Kidney epithelial cell (primary cell): ENCODE measurements around the gene KCTD15. TPM values are rescaled to one million over a fixed set of nuclear protein-coding genes. Genes with fewer than 3 reads are reported as not detected.

Experiments
- DNase-seq: peaks from one replicate; pipeline ENCODE4 v3.0.0-alpha.2; 2010; ENCODE audit warnings: low read depth
- H3K27me3 ChIP-seq: 2 replicates; pipeline ENCODE4 v1.6.0; 2011; ENCODE audit warnings: low read length; ENCODE audit not compliant: control insufficient read depth, insufficient read depth
- H3K36me3 ChIP-seq: 2 replicates; pipeline ENCODE4 v1.5.1; 2011; ENCODE audit warnings: low read length; ENCODE audit not compliant: control insufficient read depth, insufficient read depth
- H3K4me3 ChIP-seq: 2 replicates; pipeline ENCODE4 v1.5.1; 2011; ENCODE audit warnings: low read depth, mild to moderate bottlenecking, control low read depth, low read length
- total RNA-seq: library from RNA; depleted of rRNA; stranded (reverse); fragments of >200 nt; gene quantifications from 2 replicates; pipeline ENCODE4 v1.2.3, GENCODE V29; 2015
- TF ChIP-seq, protein P1 (sequence below): IDR thresholded peaks from 2 replicates; pipeline ENCODE4 v1.5.1; 2011; ENCODE audit warnings: mild to moderate bottlenecking, moderate library complexity, low read length, control low read depth, inconsistent platforms; ENCODE audit not compliant: insufficient read depth, poor library complexity, severe bottlenecking

The KCTD15 gene
- total RNA-seq, 1 donor from 2014 or later = 73.5 TPM

- DNase-seq = no peak
- TF ChIP-seq, protein P1, sequence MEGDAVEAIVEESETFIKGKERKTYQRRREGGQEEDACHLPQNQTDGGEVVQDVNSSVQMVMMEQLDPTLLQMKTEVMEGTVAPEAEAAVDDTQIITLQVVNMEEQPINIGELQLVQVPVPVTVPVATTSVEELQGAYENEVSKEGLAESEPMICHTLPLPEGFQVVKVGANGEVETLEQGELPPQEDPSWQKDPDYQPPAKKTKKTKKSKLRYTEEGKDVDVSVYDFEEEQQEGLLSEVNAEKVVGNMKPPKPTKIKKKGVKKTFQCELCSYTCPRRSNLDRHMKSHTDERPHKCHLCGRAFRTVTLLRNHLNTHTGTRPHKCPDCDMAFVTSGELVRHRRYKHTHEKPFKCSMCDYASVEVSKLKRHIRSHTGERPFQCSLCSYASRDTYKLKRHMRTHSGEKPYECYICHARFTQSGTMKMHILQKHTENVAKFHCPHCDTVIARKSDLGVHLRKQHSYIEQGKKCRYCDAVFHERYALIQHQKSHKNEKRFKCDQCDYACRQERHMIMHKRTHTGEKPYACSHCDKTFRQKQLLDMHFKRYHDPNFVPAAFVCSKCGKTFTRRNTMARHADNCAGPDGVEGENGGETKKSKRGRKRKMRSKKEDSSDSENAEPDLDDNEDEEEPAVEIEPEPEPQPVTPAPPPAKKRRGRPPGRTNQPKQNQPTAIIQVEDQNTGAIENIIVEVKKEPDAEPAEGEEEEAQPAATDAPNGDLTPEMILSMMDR = no peak
- H3K27me3 ChIP-seq = no peaks in the 10 kb centered on the region
- H3K4me3 ChIP-seq = no peak overlapping the region
- no peaks in the 10 kb centered on the region for H3K36me3 ChIP-seq
Measured at GRCh38 chr19:33823341-33823740, 26.7 kb downstream of the KCTD15 start.

DNA sequence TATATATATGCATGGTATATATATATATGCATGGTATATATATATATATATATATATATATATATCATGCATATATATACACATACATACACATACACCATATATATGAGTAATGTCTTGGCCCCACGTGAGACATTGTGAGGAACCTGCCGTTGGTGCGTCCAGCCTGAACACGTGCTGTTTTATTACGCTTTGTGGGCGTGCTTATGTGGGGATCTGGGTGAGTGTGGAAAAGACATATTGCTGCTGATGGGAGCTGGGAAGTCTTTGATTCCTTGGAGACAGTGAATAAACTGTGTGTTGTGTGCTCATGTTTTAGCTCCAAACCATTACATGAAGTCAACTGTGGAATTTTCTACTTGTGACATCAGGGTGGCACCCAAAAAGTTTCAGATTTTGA lies 28.9 kb downstream of the KCTD15 start:
- Histone ChIP-seq H3K36me3 (no peaks in the 10 kb centered on the region), H3K27me3 (no peaks in the 10 kb centered on the region), H3K4me3 (no peak overlapping the region)
- TF ChIP-seq, protein P1 = no peak
- no peak for DNase-seq

- TF ChIP-seq, protein P1 = no peak
- H3K36me3 ChIP-seq = no peaks in the 10 kb centered on the region
- DNase-seq = no peak
- H3K4me3 ChIP-seq = no peak overlapping the region
- H3K27me3 ChIP-seq = no peaks in the 10 kb centered on the region
Measured at GRCh38 chr19:33826521-33826920, 29.9 kb downstream of the KCTD15 start.

DNA sequence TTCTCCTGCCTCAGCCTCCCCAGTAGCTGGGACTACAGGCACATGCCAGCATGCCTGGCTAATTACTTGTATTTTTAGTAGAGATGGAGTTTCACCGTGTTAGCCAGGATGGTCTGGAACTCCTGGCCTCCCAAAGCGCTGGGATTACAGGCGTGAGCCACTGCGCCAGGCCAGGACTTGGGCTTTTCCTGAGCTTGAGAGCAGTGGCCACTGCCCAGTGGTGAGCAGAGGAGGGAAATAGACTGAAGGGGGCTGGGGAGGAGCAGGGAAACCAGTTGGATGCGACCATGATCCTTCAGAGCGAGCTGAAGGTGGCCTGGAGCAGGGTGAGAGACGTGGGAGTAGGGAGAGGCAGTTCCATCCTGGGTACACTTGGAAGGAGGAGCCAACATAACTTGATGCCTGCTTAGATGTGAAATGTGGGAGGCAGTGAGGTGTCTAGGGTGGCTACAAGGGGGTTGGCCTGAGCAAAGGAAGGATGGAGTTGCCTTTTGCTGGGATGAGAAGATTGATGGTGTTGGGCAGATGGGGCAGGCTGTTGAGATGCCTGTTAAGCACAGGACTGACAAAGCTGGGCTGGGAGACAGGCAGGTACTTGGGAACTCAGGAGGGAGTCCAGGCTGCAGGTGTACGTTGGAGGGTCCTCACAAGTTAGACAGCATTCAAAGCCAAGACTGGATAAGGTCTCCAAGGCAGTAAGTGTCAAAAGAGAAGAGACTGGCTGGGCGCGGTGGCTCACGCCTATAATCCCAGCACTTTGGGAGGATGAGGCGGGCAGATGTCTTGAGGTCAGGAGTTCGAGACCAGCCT lies 31.8 kb downstream of the KCTD15 start:
- TF ChIP-seq, protein P1 = no peak
- Histone ChIP-seq H3K27me3 (no peaks in the 10 kb centered on the region), H3K4me3 (no peak overlapping the region), H3K36me3 (no peaks in the 10 kb centered on the region)
- no peak for DNase-seq

DNA sequence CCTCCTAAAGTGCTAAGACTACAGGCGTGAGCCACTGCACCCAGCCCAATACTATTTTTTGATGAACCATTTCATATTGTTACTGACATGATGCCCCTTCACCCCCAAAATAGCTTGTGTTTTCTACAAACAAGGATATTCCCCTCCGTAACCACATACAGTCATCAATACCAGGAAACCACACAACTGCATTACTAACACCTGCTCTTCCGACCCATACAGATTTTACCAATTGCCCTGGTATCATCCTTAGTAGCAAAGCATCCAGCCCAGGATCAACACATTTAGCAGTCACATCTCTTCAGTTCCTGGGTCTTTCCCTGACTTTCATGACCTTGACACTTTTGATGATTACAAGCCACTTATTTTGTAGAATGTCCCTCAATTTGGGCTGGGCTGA lies 33.6 kb downstream of the KCTD15 start:
- TF ChIP-seq, protein P1 = no peak

DNA sequence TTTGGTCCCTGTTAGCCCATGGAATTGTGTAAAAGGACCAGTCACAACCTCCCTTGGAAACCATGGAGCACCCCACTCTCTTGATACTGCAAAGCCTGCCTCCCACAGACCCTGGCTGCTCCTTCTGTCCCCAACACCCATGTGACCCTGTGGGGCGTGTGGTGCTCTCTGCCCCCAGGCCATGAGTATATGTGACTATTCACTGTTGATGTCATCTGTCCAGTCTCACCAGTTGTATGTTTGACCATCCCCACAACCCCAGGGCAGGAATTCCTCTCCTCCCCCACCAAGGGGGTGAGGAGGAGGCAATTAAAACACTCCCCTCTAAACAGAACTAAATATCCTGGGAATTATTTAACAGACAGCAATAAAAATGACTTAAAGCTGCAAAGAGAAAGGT lies 35.2 kb downstream of the KCTD15 start:
- no peak overlapping the region for H3K4me3 ChIP-seq
- H3K27me3 ChIP-seq = no peaks in the 10 kb centered on the region
- DNase-seq = no peak
- H3K36me3 ChIP-seq = no peaks in the 10 kb centered on the region
- TF ChIP-seq, protein P1 = no peak

More for the DNA sequence above, 33.6 kb downstream of the KCTD15 start:
- Histone ChIP-seq H3K36me3 (no peaks in the 10 kb centered on the region), H3K27me3 (no peaks in the 10 kb centered on the region), H3K4me3 (no peak overlapping the region)
- no peak for DNase-seq
